ENCODE measurements around the gene PIGO.

PIGO gene

GRCh38 chr9:35048511-35048910, 47.9 kb downstream of the PIGO start:
- H3K27ac ChIP-seq (replicated peaks) = no peak overlapping the region
- H3K4me3 ChIP-seq (replicated peaks; ENCODE audit: insufficient read depth, low read length) = no peak overlapping the region
- no peaks in the 10 kb centered on the region for H3K27me3 ChIP-seq (ENCODE audit: insufficient read depth, poor library complexity, severe bottlenecking)
- TF ChIP-seq GABPA (IDR thresholded peaks at IDR 0.05; ENCODE audit: low read depth) (no peak), REST (IDR thresholded peaks at IDR 0.05; ENCODE audit: insufficient replicate concordance, low read depth) (no peak), SPI1 (IDR thresholded peaks at IDR 0.05; ENCODE audit: borderline replicate concordance, low read depth) (no peak), POLR2AphosphoS5 (IDR thresholded peaks at IDR 0.05; ENCODE audit: low read depth) (no peak)
- TF ChIP-seq, protein P1, sequence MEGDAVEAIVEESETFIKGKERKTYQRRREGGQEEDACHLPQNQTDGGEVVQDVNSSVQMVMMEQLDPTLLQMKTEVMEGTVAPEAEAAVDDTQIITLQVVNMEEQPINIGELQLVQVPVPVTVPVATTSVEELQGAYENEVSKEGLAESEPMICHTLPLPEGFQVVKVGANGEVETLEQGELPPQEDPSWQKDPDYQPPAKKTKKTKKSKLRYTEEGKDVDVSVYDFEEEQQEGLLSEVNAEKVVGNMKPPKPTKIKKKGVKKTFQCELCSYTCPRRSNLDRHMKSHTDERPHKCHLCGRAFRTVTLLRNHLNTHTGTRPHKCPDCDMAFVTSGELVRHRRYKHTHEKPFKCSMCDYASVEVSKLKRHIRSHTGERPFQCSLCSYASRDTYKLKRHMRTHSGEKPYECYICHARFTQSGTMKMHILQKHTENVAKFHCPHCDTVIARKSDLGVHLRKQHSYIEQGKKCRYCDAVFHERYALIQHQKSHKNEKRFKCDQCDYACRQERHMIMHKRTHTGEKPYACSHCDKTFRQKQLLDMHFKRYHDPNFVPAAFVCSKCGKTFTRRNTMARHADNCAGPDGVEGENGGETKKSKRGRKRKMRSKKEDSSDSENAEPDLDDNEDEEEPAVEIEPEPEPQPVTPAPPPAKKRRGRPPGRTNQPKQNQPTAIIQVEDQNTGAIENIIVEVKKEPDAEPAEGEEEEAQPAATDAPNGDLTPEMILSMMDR (IDR thresholded peaks at IDR 0.05; ENCODE audit: insufficient read depth, low read length) = no peak
- no peak for DNase-seq (ENCODE audit: low read depth in 1 of 2, low spot score in 1 of 2)

DNA sequence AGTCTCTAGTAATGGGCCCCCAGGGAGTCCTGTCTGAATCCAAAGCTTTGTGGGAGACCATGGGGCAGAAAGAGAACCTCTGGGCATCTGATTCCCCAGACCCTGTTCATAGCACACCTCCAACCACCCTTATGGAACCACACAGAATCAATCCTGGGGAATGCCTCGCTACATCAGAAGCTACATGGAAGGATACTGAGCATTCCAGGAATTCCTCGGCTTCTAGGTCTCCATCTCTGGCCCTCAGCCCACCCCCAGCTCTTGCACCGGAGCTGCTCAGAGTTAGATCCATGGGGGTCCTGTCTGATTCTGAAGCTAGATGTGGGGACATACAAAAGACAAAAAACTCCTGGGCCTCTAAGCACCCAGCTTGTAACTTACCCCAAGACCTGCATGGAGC, 52.3 kb downstream of the PIGO start:
- no peak for DNase-seq (ENCODE audit: low read depth in 1 of 2, low spot score in 1 of 2)
- no peak for TF ChIP-seq GABPA (IDR thresholded peaks at IDR 0.05; ENCODE audit: low read depth)
- TF ChIP-seq POLR2AphosphoS5 (IDR thresholded peaks at IDR 0.05; ENCODE audit: low read depth) = no peak
- TF ChIP-seq REST (IDR thresholded peaks at IDR 0.05; ENCODE audit: insufficient replicate concordance, low read depth) = no peak
- TF ChIP-seq, protein P1 (IDR thresholded peaks at IDR 0.05; ENCODE audit: insufficient read depth, low read length) = no peak
- no peak for TF ChIP-seq SPI1 (IDR thresholded peaks at IDR 0.05; ENCODE audit: borderline replicate concordance, low read depth)
- H3K4me3 ChIP-seq (replicated peaks; ENCODE audit: insufficient read depth, low read length) = no peak overlapping the region
- no peaks in the 10 kb centered on the region for H3K27me3 ChIP-seq (ENCODE audit: insufficient read depth, poor library complexity, severe bottlenecking)
- no peak overlapping the region for H3K27ac ChIP-seq (replicated peaks)

DNA sequence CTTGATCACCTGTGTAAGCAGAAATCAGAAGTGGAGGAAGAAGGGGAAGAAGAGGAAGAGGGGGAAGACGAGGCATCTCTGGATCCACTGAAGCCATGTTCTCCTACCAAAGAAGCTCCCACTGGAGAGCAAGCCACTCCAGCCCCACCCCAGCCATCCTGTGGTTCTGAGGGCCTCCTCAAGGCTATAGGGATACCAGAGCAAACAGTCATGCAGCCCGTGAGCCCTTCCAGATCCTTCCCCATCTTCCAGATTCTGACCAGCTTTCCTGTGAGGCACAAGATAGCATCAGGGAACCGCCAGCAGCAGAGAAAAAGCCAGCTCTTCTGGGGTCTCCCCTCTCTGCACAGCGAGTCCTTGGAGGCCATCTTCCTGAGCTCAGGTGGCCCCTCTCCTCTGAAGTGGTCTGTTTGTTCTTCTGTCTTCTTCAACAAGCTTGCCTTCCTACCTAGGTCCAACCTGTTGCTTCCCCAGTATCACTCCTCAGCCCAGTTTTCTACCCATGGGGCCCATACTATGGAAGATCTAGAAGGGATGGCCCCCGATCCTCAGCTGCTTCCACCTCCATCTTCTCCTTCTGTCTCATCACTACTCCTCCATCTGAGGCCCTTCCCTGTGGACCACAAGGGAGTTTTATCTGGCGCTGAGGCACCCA, 53.4 kb downstream of the PIGO start:
- Histone ChIP-seq H3K27me3 (ENCODE audit: insufficient read depth, poor library complexity, severe bottlenecking) (no peaks in the 10 kb centered on the region), H3K4me3 (replicated peaks; ENCODE audit: insufficient read depth, low read length) (no peak overlapping the region), H3K27ac (replicated peaks) (no peak overlapping the region)
- TF ChIP-seq POLR2AphosphoS5 (IDR thresholded peaks at IDR 0.05; ENCODE audit: low read depth) = no peak
- TF ChIP-seq REST (IDR thresholded peaks at IDR 0.05; ENCODE audit: insufficient replicate concordance, low read depth) = no peak
- no peak for TF ChIP-seq GABPA (IDR thresholded peaks at IDR 0.05; ENCODE audit: low read depth)
- no peak for DNase-seq (ENCODE audit: low read depth in 1 of 2, low spot score in 1 of 2)

Measured in HL-60 (cell line).